CD4-positive, alpha-beta T cell treated with Interferon alpha-2 for 1 hour (primary cell): ENCODE results near the gene CRYZL1.
"Not testable (repeated sequence)": the region's sequence is repeated elsewhere in the genome, so short reads cannot be mapped to it uniquely, and the experiment has no call there.

ENCODE experiments used
- DNase-seq, 2 donors: peaks; one replicate each; pipeline ENCODE4 v3.0.0-alpha.2; 2020 to 2022

CRYZL1 gene

DNA sequence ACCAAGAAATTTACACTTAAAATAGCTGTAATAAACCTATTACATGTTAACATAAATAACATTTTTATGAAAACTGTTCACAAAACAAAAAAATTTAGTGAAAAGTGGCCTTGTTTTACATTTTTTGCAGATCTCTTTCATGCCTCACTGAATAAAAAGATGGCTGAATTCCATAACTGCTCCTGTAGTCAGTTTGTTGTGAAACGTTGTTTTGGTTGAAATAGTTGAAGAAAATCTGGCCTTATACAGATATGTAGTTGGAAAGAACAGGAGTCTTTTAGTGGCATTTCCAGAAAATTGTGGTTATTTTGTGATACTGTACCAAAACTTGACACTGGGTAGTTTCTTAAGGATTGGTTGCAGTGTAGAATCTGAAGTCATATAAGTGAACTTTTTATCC, 18.9 kb upstream of the CRYZL1 start:
- DNase-seq, result no peak

DNA sequence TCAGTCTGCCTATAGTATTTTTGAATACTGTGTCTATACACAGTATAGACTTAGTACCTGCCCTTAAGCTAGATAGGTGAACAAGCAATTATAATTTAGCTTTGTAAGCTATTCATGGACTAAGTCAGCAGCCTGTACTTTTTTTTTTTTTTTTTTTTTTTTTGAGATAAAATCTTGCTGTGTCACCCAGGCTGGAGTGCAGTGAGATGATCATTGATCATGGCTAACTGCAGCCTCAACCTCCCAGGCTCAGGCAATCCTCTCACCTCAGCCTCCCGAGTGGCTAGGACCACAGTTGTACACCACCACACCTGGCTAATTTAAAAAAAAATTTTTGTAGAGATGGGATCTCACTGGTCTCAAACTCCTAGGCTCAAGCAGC, 18.0 kb upstream of the CRYZL1 start:
- DNase-seq, result no peak

GRCh38 chr21:33658919-33659567, 17.5 kb upstream of the CRYZL1 start:
- no peak for DNase-seq

DNA sequence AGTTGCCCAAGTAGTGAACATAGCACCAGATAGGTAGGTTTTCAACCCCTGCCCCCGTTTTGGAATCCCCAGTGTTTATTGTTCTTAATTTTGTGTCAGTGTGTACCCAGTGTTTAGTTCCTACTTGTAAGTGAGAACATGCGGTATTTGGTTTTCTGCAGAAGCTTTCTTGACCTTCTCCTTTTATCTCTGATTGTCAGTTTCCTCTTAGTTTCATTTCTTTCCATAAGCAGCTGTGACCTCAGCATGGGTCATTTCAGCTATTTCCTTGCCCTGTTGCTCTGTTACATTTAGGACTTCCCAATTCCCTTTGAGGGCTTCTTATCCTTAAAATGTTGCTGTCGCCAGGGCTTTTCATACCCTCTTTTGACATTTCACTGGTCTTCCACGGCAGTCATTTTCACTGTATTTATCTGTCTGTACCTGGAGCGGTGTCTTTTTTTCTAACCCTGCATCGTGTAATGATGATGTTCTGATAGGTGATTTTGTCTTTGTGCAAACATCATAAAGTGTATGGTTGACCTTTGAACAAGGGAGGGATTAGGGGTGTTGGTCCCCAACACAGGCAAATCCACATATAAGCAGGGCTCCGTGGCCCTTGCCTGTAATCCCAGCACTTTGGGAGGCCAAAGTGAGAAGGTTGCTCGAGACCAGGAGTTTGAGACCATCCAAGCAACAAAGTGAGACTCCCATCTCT, 15.7 kb upstream of the CRYZL1 start:
- DNase-seq, result peak; percentile 2 to 6

- no peak for DNase-seq
Observed at GRCh38 chr21:33655588-33656221, 14.2 kb upstream of the CRYZL1 start.

DNA sequence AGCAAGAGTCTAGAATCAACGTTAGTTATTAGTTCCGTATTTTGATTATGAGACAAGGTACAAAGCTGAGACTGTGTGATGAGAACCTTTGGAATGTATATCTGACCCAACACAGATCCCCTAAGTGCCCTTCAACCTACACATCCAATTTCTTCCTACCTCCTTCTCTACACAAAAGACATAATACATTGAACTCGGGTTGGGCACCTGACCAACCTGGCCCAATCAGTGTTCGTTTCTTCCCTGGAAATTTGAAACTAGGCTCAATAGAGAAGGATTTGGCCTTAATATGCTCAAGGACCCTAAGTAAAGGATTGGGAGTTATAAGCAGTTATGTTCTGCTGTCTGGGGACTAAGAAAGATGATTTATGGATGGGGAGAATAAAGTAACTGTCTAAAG, 12.9 kb upstream of the CRYZL1 start:
- no peak for DNase-seq

GRCh38 chr21:33651965-33652680, 10.6 kb upstream of the CRYZL1 start:
- DNase-seq, result no peak

DNA sequence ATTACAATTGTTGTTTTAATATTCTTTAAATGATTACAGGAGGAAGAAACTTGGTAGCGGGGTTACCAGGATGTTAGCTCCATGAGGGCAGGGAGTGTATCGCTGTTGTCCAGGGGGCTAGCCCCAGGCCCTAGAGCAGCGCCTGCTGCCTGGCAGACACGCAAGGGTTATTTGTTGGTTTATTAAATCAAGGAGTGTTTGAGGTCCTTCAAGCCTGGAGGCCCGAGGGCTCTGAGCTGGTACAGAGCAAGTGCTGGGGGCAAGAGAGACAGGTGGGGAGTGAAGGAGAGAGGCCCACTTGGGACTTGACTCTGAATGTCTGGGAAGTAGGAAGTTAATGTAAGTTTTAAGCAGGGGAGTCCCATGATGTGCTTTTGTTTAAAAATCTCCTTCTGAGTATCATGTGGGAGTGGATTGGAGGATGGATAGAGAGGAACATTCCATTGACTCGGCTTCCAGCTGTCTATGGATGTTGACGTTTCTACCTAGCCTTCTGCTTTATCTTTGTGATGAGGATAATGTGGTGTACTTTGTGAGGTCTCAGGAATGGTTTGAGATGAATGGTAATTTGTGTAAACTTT, 9.5 kb upstream of the CRYZL1 start:
- DNase-seq, result no peak

GRCh38 chr21:33650230-33650629, 8.7 kb upstream of the CRYZL1 start:
- no peak for DNase-seq

GRCh38 chr21:33648555-33648954, 7.0 kb upstream of the CRYZL1 start:
- DNase-seq, result no peak

DNA sequence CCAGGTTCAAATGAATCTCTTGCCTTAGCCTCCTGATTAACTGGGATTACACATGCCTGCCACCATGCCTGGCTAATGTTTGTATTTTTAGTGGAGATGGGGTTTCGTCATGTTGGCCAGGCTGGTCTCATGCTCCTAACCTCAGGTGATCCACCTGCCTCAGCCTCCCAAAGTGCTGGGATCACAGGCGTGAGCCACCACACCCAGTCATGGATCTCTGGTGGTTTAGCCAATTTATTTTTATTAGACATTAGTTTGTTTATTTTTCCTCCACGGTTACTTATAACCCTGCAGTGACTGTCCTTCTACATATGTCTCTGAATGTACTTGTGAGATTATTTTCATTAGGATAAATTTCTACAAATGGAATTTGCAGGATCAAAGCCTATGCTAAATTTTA, 6.0 kb upstream of the CRYZL1 start:
- no peak for DNase-seq

DNA sequence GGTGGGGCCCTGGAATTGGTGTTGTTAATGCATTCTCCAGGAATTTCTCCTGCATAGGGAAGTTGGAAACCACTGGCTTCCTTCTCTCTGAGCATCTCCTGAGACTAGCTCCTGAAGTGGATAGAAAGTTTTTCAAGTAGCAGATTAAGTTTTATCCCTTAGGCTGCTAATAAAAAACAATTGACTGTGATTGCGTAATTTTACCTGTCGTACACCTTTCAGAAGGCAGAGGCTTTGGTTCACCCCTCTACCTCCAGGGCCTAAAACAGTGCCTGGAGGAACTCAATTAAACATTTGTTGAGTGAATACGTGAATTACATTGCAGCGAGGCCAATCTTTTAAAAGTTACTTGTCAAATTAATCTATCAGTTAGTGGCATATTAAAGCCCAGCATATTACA, 4.2 kb upstream of the CRYZL1 start:
- no peak for DNase-seq

DNA sequence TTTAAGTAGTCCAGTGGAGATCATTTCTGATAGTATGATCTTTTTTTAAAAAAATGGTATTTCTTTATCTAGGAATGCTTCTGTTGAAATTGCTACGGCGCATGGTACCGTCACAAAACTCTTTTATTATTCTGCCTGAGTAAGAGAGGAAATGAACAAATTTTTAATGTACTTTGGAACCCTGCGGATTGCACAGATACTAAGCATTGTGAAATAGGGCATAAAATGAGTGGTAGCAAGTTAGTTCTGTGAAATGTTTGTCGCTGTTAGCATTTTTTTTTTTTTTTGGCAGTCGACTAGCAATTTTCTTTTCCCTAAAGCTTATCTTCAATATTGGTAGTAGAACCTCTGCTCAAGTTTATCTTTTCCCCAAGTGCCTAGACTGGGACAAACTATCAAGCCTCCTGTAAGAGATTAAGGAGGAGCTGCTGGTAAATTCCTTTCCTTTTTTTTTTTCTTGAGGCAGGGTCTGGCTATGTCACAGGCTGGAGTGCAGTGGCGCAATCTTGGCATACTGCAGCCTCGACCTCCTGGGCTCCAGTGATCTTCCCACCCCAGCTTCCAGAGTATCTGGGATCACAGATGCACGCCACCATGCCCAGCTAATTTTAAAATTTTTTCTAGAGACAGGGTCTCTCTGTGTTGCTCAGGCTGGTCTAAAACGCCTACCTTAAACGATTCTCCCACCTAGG, 3.0 kb upstream of the CRYZL1 start:
- no peak for DNase-seq

- DNase-seq, result no peak
Observed at GRCh38 chr21:33643658-33644311, 2.2 kb upstream of the CRYZL1 start.

- peak in 1 of 2 donors; percentile 14 for DNase-seq
Observed at GRCh38 chr21:33642896-33643657, 1.5 kb upstream of the CRYZL1 start.

GRCh38 chr21:33642027-33642895, 720 bp upstream of the CRYZL1 start, which contains the start of gene ITSN1:
ITSN1 (plus strand) TSS chr21:33642501; CDS start chr21:33718829, 76,328 bp downstream.
- DNase-seq, result peak; percentile 99 to 100

DNA sequence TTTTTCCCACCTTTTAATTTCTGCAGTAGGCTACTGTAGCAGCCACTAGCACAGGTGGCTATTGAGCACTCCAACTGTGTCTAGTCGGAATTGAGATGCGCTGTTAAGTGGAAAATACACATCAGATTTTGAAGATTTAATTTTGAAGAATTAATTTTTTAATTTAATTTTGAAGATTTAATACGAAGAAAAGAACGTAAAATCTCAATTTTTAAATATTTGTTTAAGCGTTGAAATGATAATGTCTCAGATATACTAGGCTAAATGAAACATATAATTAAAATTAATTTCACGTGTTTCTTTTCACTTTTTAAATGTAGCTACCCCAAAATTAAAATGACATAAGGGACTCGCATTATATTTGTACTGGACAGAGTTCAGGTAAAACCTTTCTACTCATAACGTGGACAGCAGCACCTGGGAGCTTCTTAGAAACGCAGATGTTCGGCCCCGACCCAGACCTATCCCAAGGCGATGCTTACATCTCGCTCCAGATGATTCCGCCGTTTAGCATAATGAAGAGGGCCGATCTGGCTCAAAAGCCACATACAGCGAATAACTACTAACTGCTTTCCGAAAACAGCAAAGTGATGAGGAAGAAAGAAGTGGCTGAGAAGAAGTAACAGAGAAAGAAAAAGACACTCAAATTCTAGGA, 717 bp downstream of the CRYZL1 start:
- no peak for DNase-seq

DNA sequence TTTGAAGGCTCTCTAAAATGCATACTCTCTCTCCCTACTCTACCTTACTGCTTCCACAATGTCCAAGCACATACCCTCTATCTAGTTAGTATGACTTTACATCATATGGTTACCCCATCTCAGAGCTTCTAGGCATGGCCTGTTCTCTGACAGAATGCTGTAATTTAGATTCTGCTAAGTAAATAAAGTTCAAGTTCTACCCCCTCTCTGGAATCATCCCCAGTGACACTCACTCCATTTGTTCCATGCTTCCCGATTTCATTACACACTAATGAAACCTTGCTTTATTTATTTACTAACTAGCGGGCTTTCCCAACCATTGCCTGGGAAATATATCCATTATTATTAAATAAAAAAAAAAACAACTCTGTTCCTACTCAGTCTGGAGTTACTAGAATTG, 7.3 kb downstream of the CRYZL1 start:
- DNase-seq, result no peak

DNA sequence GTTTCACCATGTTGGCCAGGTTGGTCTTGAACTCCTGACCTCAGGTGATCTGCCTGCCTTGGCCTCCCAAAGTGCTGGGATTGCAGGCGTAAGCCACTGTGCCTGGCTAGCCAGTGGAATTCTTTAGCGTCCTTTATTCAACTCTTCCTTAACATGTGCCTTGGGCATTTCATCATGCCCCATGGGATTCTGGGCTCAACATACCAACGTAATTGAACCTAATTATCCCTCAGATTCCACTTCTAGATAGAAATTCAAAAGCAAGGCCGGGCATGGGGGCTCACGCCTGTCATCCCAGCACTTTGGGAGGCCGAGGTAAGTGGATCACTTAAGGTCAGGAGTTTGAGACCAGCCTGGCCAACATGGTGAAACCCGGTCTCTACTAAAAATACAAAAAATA, 15.4 kb downstream of the CRYZL1 start:
- not testable (repeated sequence) for DNase-seq

DNA sequence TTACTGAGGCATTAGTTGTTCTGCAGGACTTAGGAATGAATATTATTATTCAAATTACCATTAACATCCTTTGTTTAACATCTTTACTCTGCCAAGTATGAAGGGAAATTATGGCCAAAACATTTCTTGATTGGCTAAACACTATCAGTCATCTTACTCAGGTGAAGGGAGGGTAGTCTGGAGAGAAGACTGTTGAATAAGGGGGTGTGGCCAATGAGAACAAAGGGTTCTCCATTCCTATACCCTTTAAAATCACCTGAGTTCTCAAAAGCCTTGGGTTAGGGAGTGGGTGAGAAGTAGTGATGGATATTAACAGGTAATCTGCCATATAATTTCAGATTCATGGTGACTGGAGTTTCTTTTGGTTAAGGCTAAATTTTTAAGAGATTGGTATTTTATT, 19.3 kb downstream of the CRYZL1 start:
- DNase-seq, result no peak
